ENCODE results near the gene DNAJB5. TPM values are rescaled to one million over a fixed set of nuclear protein-coding genes. Genes with fewer than 3 reads are reported as not detected.

Gene DNAJB5
- total and polyA plus RNA-seq, 9 of the 15 experiments (the other 6 are each of a cell fraction or from before 2014, with no cell fraction given), result 0.15 to 7.4 (median 3.7) TPM

DNA sequence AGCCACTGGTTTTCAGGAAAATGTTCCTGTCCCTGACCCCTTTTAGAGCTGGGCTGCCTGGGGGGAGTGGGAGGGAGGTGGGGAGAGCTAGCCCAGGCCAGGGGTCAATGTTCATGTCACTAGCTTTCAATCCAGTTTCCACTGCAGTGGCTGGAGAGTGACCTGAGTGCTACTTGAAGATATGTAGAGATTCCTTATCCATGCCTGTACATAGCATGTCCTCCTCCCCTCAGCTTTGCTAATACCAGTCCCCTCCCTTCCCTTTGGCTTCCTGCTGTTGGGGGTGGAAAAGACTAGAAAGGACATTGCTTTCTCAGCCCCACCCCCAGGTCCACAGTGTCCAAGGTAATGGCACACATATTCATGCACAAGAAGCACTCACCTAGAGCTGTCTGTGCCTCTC, 7.8 kb downstream of the DNAJB5 start (continued):
- TF ChIP-seq RNF2 (IDR thresholded peaks at IDR 0.05) (no peak; the same call in 1 of the 2 replicates), MYNN (IDR thresholded peaks at IDR 0.05) (no peak), MYNN (CRISPR knock-in tag; IDR thresholded peaks at IDR 0.05) (no peak), CBX8 (IDR thresholded peaks at IDR 0.05; ENCODE audit: borderline replicate concordance, extremely low read depth, low read depth, low read length, poor library complexity, severe bottlenecking) (no peak), ZKSCAN8 (CRISPR knock-in tag; IDR thresholded peaks at IDR 0.05) (no peak), PRMT5 (CRISPR knock-in tag; IDR thresholded peaks at IDR 0.05) (no peak), TGIF2 (CRISPR knock-in tag; IDR thresholded peaks at IDR 0.05) (no peak), ZNF830 (CRISPR knock-in tag; IDR thresholded peaks at IDR 0.05) (no peak), ESRRB (CRISPR knock-in tag; IDR thresholded peaks at IDR 0.05; ENCODE audit: borderline replicate concordance) (no peak), ZC3H8 (IDR thresholded peaks at IDR 0.05) (no peak), ESRRA (IDR thresholded peaks at IDR 0.05; ENCODE audit: borderline replicate concordance, low read depth) (no peak), ZNF175 (CRISPR knock-in tag; IDR thresholded peaks at IDR 0.05; ENCODE audit: low read depth) (no peak), MTF1 (CRISPR knock-in tag; IDR thresholded peaks at IDR 0.05; ENCODE audit: borderline replicate concordance) (no peak), TEAD4 (IDR thresholded peaks at IDR 0.05; ENCODE audit: low read length) (peak; percentile 34; the same call in 1 of the 2 replicates), TEAD4 (CRISPR knock-in tag; IDR thresholded peaks at IDR 0.05; ENCODE audit: borderline replicate concordance) (no peak), EHMT2 (IDR thresholded peaks at IDR 0.05) (no peak), TCF7L2 (IDR thresholded peaks at IDR 0.05; ENCODE audit: low read depth, low read length) (no peak), PTBP1 (IDR thresholded peaks at IDR 0.05; ENCODE audit: low read depth, low read length) (no peak), ILK (tag; IDR thresholded peaks at IDR 0.05; ENCODE audit: borderline replicate concordance, low read depth) (no peak), ZNF780A (CRISPR knock-in tag; IDR thresholded peaks at IDR 0.05) (no peak), SMARCA4 (IDR thresholded peaks at IDR 0.05) (no peak), SREBF2 (CRISPR knock-in tag; IDR thresholded peaks at IDR 0.05) (no peak), NCOA4 (IDR thresholded peaks at IDR 0.05; ENCODE audit: partially characterized antibody) (no peak), MIER1 (IDR thresholded peaks at IDR 0.05; ENCODE audit: low read depth) (no peak), HCFC1 (IDR thresholded peaks at IDR 0.05; ENCODE audit: low read depth, low read length) (no peak), CBFA2T2 (conservative IDR thresholded peaks at IDR 0.05) (peak; percentile 44), TAL1 (IDR thresholded peaks at IDR 0.05) (peak; percentile 16; the same call in 1 of the 2 replicates)
- TF ChIP-seq, protein P1, sequence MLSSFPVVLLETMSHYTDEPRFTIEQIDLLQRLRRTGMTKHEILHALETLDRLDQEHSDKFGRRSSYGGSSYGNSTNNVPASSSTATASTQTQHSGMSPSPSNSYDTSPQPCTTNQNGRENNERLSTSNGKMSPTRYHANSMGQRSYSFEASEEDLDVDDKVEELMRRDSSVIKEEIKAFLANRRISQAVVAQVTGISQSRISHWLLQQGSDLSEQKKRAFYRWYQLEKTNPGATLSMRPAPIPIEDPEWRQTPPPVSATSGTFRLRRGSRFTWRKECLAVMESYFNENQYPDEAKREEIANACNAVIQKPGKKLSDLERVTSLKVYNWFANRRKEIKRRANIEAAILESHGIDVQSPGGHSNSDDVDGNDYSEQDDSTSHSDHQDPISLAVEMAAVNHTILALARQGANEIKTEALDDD (IDR thresholded peaks at IDR 0.05), result peak; percentile 77; the same call in 1 of the 2 replicates
- TF ChIP-seq, protein P2, sequence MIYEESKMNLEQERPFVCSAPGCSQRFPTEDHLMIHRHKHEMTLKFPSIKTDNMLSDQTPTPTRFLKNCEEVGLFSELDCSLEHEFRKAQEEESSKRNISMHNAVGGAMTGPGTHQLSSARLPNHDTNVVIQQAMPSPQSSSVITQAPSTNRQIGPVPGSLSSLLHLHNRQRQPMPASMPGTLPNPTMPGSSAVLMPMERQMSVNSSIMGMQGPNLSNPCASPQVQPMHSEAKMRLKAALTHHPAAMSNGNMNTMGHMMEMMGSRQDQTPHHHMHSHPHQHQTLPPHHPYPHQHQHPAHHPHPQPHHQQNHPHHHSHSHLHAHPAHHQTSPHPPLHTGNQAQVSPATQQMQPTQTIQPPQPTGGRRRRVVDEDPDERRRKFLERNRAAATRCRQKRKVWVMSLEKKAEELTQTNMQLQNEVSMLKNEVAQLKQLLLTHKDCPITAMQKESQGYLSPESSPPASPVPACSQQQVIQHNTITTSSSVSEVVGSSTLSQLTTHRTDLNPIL (CRISPR knock-in tag; IDR thresholded peaks at IDR 0.05), result no peak
- TF ChIP-seq, protein P3, sequence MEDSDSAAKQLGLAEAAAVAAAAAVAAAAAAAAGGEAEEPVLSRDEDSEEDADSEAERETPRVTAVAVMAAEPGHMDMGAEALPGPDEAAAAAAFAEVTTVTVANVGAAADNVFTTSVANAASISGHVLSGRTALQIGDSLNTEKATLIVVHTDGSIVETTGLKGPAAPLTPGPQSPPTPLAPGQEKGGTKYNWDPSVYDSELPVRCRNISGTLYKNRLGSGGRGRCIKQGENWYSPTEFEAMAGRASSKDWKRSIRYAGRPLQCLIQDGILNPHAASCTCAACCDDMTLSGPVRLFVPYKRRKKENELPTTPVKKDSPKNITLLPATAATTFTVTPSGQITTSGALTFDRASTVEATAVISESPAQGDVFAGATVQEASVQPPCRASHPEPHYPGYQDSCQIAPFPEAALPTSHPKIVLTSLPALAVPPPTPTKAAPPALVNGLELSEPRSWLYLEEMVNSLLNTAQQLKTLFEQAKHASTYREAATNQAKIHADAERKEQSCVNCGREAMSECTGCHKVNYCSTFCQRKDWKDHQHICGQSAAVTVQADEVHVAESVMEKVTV (CRISPR knock-in tag; IDR thresholded peaks at IDR 0.05), result no peak
